B cell (primary cell): ENCODE results near the gene ZC3H18.

Experiments used
- EZH2 ChIP-seq: IDR thresholded peaks from 2 replicates; pipeline ENCODE4 v1.6.1; 2012; ENCODE audit warnings: borderline replicate concordance, low read depth, mild to moderate bottlenecking, moderate library complexity, low read length; ENCODE audit not compliant: insufficient read depth, poor library complexity, severe bottlenecking
- TF ChIP-seq, protein P1 (sequence below): fragments of 200-600 bp; IDR thresholded peaks from one replicate; pipeline ENCODE4 v1.8.0; 2022; ENCODE audit warnings: antibody characterized with exemption, mild to moderate bottlenecking

DNA sequence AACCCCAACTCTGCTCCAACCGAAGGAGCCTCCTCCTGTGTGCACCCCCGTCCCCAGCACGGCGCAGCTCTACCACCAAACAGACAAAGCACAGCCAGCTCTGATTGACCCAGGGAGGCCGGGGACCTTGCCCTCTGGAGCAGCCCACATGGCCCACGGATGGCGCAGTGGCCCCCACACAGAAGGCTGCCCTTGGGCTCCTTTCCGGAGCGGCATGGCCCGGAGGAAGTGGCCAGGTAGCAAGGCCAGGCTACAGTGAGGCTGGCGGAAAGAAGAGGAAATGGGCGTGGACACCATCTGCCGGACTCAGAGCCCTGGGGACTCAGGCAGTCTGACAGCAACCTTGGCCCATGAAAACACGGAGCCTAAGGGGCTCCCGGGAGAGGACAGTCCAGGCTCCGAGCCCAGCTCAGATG, 19.9 kb upstream of the ZC3H18 start:
- TF ChIP-seq, protein P1, sequence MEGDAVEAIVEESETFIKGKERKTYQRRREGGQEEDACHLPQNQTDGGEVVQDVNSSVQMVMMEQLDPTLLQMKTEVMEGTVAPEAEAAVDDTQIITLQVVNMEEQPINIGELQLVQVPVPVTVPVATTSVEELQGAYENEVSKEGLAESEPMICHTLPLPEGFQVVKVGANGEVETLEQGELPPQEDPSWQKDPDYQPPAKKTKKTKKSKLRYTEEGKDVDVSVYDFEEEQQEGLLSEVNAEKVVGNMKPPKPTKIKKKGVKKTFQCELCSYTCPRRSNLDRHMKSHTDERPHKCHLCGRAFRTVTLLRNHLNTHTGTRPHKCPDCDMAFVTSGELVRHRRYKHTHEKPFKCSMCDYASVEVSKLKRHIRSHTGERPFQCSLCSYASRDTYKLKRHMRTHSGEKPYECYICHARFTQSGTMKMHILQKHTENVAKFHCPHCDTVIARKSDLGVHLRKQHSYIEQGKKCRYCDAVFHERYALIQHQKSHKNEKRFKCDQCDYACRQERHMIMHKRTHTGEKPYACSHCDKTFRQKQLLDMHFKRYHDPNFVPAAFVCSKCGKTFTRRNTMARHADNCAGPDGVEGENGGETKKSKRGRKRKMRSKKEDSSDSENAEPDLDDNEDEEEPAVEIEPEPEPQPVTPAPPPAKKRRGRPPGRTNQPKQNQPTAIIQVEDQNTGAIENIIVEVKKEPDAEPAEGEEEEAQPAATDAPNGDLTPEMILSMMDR: no peak
- no peak for TF ChIP-seq EZH2
